Measurements from ENCODE around the gene MACROD1. TPM values are rescaled to one million over a fixed set of nuclear protein-coding genes. Genes with fewer than 3 reads are reported as not detected.
"Not testable (repeated sequence)": the region's sequence is repeated elsewhere in the genome, so short reads cannot be mapped to it uniquely, and the experiment has no call there.

MACROD1 gene
- total RNA-seq, 2 donors from 2014 or later: 17.4 to 18.4 TPM

GRCh38 chr11:63963895-63964294 is 202.0 kb downstream of the MACROD1 start:
- not testable (repeated sequence) for ATAC-seq (replicated peaks in 1 of 2); H3K27me3 Mint-ChIP-seq (ENCODE audit: low read depth); H3K4me3 Mint-ChIP-seq; H3K27ac Mint-ChIP-seq; H3K4me1 Mint-ChIP-seq (ENCODE audit: low read depth); DNase-seq; H3K9me3 Mint-ChIP-seq; H3K36me3 Mint-ChIP-seq (ENCODE audit: insufficient read depth in 2 of 2)

DNA sequence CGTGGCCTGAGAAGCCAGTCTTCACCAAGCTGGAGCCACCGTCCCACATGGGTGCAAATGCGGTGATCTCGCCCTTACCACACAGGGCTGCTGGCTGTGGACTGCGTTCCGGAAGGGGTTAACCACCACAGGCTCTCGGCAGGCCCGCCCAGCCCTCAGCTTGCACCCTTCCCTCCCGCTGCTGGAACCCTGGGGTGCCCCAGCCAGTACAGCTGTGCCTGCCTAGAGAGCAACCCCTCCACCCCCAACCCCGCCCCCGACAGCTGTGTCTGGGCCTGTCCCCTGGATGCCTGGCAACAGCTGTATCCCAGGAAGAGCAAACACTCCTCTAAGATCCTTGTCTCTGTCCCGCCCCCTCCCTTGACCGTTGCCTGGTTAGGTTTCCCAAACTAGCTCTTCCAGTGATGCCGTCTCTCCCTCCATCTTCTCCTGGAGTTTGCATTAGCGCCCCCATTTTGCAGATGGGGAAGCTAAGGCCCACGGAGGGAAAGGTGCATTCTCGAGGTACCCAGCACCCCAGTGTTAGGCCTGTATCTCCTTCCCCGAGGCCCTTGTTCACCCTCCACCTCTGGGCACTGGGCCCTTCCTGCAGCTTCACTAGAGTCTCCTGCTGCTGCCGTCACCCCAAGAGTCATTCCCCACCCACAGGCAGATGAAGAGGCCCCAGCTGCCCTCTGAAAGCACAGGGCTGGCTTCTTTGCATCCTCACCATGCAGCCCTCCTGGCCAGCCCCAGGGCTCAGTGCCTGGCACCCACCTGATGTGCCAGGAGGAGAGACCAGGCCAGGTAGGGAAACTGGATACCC is 204.1 kb downstream of the MACROD1 start:
- H3K4me3 Mint-ChIP-seq: peak overlapping the region in 1 of 2 donors; percentile 13
- DNase-seq: peak; percentile 16 to 32
- peak; percentile 70 to 71 for ATAC-seq (replicated peaks in 1 of 2)
- peaks cover 7% of the 10 kb centered on the region for H3K4me1 Mint-ChIP-seq (ENCODE audit: low read depth)
- H3K9me3 Mint-ChIP-seq: no peaks in the 10 kb centered on the region
- H3K27ac Mint-ChIP-seq: no peak overlapping the region
- H3K27me3 Mint-ChIP-seq (ENCODE audit: low read depth): no peaks in the 10 kb centered on the region
- H3K36me3 Mint-ChIP-seq (ENCODE audit: insufficient read depth in 2 of 2): no peaks in the 10 kb centered on the region

- DNase-seq (no peak), ATAC-seq (replicated peaks in 1 of 2) (no peak)
- Mint-ChIP-seq H3K27me3 (ENCODE audit: low read depth) (no peaks in the 10 kb centered on the region), H3K36me3 (ENCODE audit: insufficient read depth in 2 of 2) (peaks cover 0 to 3% of the 10 kb centered on the region in 2 donors), H3K4me3 (no peak overlapping the region), H3K27ac (no peak overlapping the region), H3K4me1 (ENCODE audit: low read depth) (peaks cover 7% of the 10 kb centered on the region), H3K9me3 (no peaks in the 10 kb centered on the region)
Observed at GRCh38 chr11:63958008-63958407, 207.9 kb downstream of the MACROD1 start.

- Mint-ChIP-seq H3K9me3 (no peaks in the 10 kb centered on the region), H3K36me3 (ENCODE audit: insufficient read depth in 2 of 2) (peaks cover 2 to 9% of the 10 kb centered on the region in 2 donors), H3K4me3 (no peak overlapping the region), H3K27me3 (ENCODE audit: low read depth) (no peaks in the 10 kb centered on the region), H3K4me1 (ENCODE audit: low read depth) (peaks cover 20% of the 10 kb centered on the region), H3K27ac (no peak overlapping the region)
- no peak for ATAC-seq (replicated peaks in 1 of 2)
- DNase-seq: no peak
Observed at GRCh38 chr11:63952570-63952969, 213.3 kb downstream of the MACROD1 start.

DNA sequence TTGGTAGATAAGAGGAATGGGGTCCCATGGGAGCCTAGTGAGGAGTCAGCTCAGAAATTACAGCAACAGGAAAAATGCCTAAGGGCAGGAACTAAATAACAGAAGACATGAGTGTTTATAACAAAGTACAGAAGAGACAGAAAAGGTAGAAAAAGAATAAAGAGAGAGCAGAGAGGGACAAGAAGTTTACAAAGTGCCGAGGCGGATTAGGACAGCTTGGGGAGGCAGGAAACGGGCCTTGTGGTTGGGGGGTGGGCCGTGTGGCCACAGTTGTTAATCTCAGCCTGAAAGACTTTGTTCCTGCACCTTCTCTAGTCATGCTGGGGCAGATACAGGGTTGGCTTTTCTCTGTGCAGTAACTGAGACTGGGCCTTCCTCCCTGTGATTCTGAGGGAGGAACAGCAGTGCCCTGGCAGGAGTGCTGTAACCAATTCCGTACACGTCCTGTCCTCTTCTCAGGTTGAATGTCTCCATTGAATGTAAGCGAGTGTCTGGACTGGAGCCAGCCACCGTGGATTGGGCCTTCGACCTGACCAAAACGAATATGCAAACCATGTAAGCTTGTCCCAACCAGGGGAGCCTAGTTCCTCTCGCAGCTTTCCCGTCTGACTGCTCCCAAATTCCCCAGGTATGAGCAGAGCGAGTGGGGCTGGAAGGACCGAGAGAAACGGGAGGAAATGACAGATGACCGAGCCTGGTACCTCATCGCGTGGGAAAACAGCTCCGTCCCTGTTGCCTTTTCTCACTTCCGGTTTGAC is 214.0 kb downstream of the MACROD1 start:
- H3K9me3 Mint-ChIP-seq: no peaks in the 10 kb centered on the region
- peaks cover 20% of the 10 kb centered on the region for H3K4me1 Mint-ChIP-seq (ENCODE audit: low read depth)
- no peaks in the 10 kb centered on the region for H3K27me3 Mint-ChIP-seq (ENCODE audit: low read depth)
- peak overlapping the region; percentile 79 for H3K27ac Mint-ChIP-seq
- peak overlapping the region; percentile 0 to 55 for H3K4me3 Mint-ChIP-seq
- ATAC-seq (replicated peaks in 1 of 2): peak; percentile 75 to 90
- peaks cover 2 to 9% of the 10 kb centered on the region in 2 donors for H3K36me3 Mint-ChIP-seq (ENCODE audit: insufficient read depth in 2 of 2)
- DNase-seq: peak; percentile 33 to 50

Other genes starting within 250 kb of the MACROD1 start
- under 1 TPM; 0.39 to 0.96 TPM for gene RCOR2, start 248.9 kb downstream of the MACROD1 start, total RNA-seq
- gene NAA40, start 227.1 kb downstream of the MACROD1 start, total RNA-seq: 10 to 100 TPM; 15.1 to 15.2 TPM
- gene COX8A, start 191.5 kb downstream of the MACROD1 start, total RNA-seq: 100 to 1,000 TPM; 310 to 319 TPM
- 10 to 100 TPM; 62.8 to 72.8 TPM for gene OTUB1, start 179.7 kb downstream of the MACROD1 start, total RNA-seq
- 1 to 10 TPM in 1 of 2 donors, under 1 TPM in 1; 0.19 to 1.4 TPM for gene FLRT1, start 130.2 kb downstream of the MACROD1 start, total RNA-seq
- gene STIP1, start 20.1 kb upstream of the MACROD1 start, total RNA-seq: 100 to 1,000 TPM; 246 to 256 TPM
- 100 to 1,000 TPM; 158 to 164 TPM for gene FERMT3, start 40.6 kb upstream of the MACROD1 start, total RNA-seq
- gene TRPT1, start 60.1 kb upstream of the MACROD1 start, total RNA-seq: 10 to 100 TPM; 19.7 to 25.5 TPM
- gene NUDT22, start 60.2 kb upstream of the MACROD1 start, total RNA-seq: 10 to 100 TPM; 78.6 to 92.9 TPM
- 10 to 100 TPM; 42.2 to 54.1 TPM for gene DNAJC4, start 64.4 kb upstream of the MACROD1 start, total RNA-seq
- gene VEGFB, start 68.5 kb upstream of the MACROD1 start, total RNA-seq: 10 to 100 TPM; 65.4 to 67.3 TPM
- 10 to 100 TPM; 34.2 to 41.5 TPM for gene FKBP2, start 75.0 kb upstream of the MACROD1 start, total RNA-seq
- 100 to 1,000 TPM; 121 to 149 TPM for gene PPP1R14B, start 80.8 kb upstream of the MACROD1 start, total RNA-seq
- 10 to 100 TPM in 1 of 2 donors, 1 to 10 TPM in 1; 9.1 to 10.5 TPM for gene PLCB3, start 85.4 kb upstream of the MACROD1 start, total RNA-seq
- 10 to 100 TPM; 35.2 to 35.7 TPM for gene BAD, start 118.6 kb upstream of the MACROD1 start, total RNA-seq
- 10 to 100 TPM; 57.1 to 67.4 TPM for gene GPR137, start 119.7 kb upstream of the MACROD1 start, total RNA-seq
- gene KCNK4, start 125.2 kb upstream of the MACROD1 start, total RNA-seq: under 1 TPM in 1 of 2 donors, not detected in 1; 0.35 TPM
- 1 to 10 TPM in 1 of 2 donors, under 1 TPM in 1; 0.53 to 1.1 TPM for gene CATSPERZ, start 134.2 kb upstream of the MACROD1 start, total RNA-seq
- gene ESRRA, start 139.4 kb upstream of the MACROD1 start, total RNA-seq: 10 to 100 TPM; 40.5 to 42.4 TPM
- gene TRMT112, start 151.4 kb upstream of the MACROD1 start, total RNA-seq: 100 to 1,000 TPM; 145 to 154 TPM
- 100 to 1,000 TPM; 134 to 138 TPM for gene PRDX5, start 152.0 kb upstream of the MACROD1 start, total RNA-seq
- 100 to 1,000 TPM; 119 to 126 TPM for gene CCDC88B, start 174.1 kb upstream of the MACROD1 start, total RNA-seq
- gene RPS6KA4, start 193.0 kb upstream of the MACROD1 start, total RNA-seq: 10 to 100 TPM; 16.6 to 18.4 TPM